ENCODE data around the gene RHOF. TPM values are rescaled to one million over a fixed set of nuclear protein-coding genes. Genes with fewer than 3 reads are reported as not detected.

RHOF gene
- total and polyA plus RNA-seq, 2 of the 13 experiments (the other 11 are each of a cell fraction or from before 2014, with no cell fraction given) = 14.6 to 32.2 TPM

GRCh38 chr12:121776190-121777098 lies 17.0 kb downstream of the RHOF start (continued):
- TF ChIP-seq ZNF513 (CRISPR knock-in tag; conservative IDR thresholded peaks at IDR 0.05) = no peak
- no peak for TF ChIP-seq ZFP37 (CRISPR knock-in tag; IDR thresholded peaks at IDR 0.05; ENCODE audit: borderline replicate concordance)
- TF ChIP-seq ZNF143 (CRISPR knock-in tag; IDR thresholded peaks at IDR 0.05) = no peak
- no peak for TF ChIP-seq CENPBD1 (CRISPR knock-in tag; IDR thresholded peaks at IDR 0.05; ENCODE audit: borderline replicate concordance, low read depth)
- TF ChIP-seq SALL1 (CRISPR knock-in tag; IDR thresholded peaks at IDR 0.05) = peak; percentile 51
- no peak for TF ChIP-seq CEBPZ (IDR thresholded peaks at IDR 0.05; ENCODE audit: low read length)
- no peak for TF ChIP-seq ZNF770 (CRISPR knock-in tag; IDR thresholded peaks at IDR 0.05)
- no peak for TF ChIP-seq FOXJ3 (CRISPR knock-in tag; IDR thresholded peaks at IDR 0.05; ENCODE audit: borderline replicate concordance)
- no peak for TF ChIP-seq HOXA9 (CRISPR knock-in tag; IDR thresholded peaks at IDR 0.05; ENCODE audit: borderline replicate concordance)
- no peak for TF ChIP-seq HIC2 (CRISPR knock-in tag; IDR thresholded peaks at IDR 0.05; ENCODE audit: low read depth)
- TF ChIP-seq CREM (IDR thresholded peaks at IDR 0.05) = no peak
- no peak for TF ChIP-seq CREM (CRISPR knock-in tag; IDR thresholded peaks at IDR 0.05)
- TF ChIP-seq KDM1A (CRISPR knock-in tag; IDR thresholded peaks at IDR 0.05) = no peak
- TF ChIP-seq TBX3 (IDR thresholded peaks at IDR 0.05; ENCODE audit: borderline replicate concordance) = no peak
- peak in 1 of 2 experiments; percentile 40; a peak in 1 of 4 replicates for TF ChIP-seq HMGXB4 (CRISPR knock-in tag; IDR thresholded peaks at IDR 0.05; ENCODE audit: borderline replicate concordance in 1 of 2, low read depth in 1 of 2)
- no peak for TF ChIP-seq REPIN1 (CRISPR knock-in tag; IDR thresholded peaks at IDR 0.05; ENCODE audit: borderline replicate concordance, low read depth)

All from HepG2 (cell line).